GM12878 (cell line): ENCODE results near the gene C19orf12. TPM values are rescaled to one million over a fixed set of nuclear protein-coding genes. Genes with fewer than 3 reads are reported as not detected.

ENCODE experiments used
- ATAC-seq: fragments of 200-7000 bp; cut with Tn5 transposase; 3 replicates; pipeline ENCODE4 v1.9.1; 2020; ENCODE audit warnings: mild to moderate bottlenecking, moderate library complexity
- BruUV-seq: library from RNA; stranded (reverse); fragments of 400-500 nt; replicated peaks from 2 replicates; lab custom pipeline; 2021; lab: Mats Ljungman, UMichigan
- CTCF ChIA-PET: fragments of 300-600 bp; sonication (Branson Sonifier 250); formaldehyde crosslinking; extraction: SDS; loops from one replicate; lab custom pipeline; 2021; ENCODE audit warnings: inconsistent platforms; lab: Yijun Ruan, JAX
- POLR2A ChIA-PET: fragments of 350-600 bp; formaldehyde crosslinking; extraction: SDS; loops from one replicate; lab custom pipeline; 2021; ENCODE audit warnings: inconsistent platforms; lab: Charles Lee
- RAD21 ChIA-PET: fragments of 300-600 bp; sonication (Branson Sonifier 250); formaldehyde crosslinking; loops from one replicate; lab custom pipeline; 2023; ENCODE audit warnings: antibody characterized with exemption; ENCODE audit not compliant: unreplicated experiment; lab: Charles Lee
- SMC1A ChIA-PET: fragments of 300-600 bp; sonication (Branson Sonifier 250); formaldehyde crosslinking; loops from one replicate; lab custom pipeline; 2023; ENCODE audit not compliant: unreplicated experiment, uncharacterized antibody; lab: Charles Lee
- DNase-seq: peaks from one replicate; pipeline ENCODE4 v3.0.0-alpha.2; 2011; ENCODE audit warnings: low read depth, low spot score
- FAIRE-seq: peaks from 3 replicates; lab custom pipeline; 2011; peaks lifted over from hg19 to GRCh38; lab: Jason Lieb, UNC
- H2AFZ ChIP-seq: 2 replicates; pipeline ENCODE4 v1.6.0; 2011; ENCODE audit warnings: low read depth, low read length, control low read depth; ENCODE audit not compliant: control insufficient read depth
- H3K27ac ChIP-seq: 2 replicates; pipeline ENCODE4 v1.5.1; 2011; ENCODE audit warnings: control low read depth; ENCODE audit not compliant: control insufficient read depth, insufficient read depth
- H3K27me3 ChIP-seq, 2 experiments: replicated peaks in 1 of 2; 2 replicates each; pipeline versions ENCODE4 v1.6.0 to v1.6.1; 2011; ENCODE audit warnings: low read length in 1 of 2; ENCODE audit not compliant: control insufficient read depth in 2 of 2, insufficient read depth in 2 of 2
- H3K36me3 ChIP-seq, 2 experiments: 2 replicates each; pipeline ENCODE4 v1.5.1; 2011; ENCODE audit warnings: low read length in 1 of 2; ENCODE audit not compliant: control insufficient read depth in 2 of 2, insufficient read depth in 2 of 2
- H3K4me1 ChIP-seq: 2 replicates; pipeline ENCODE4 v1.6.1; 2011; ENCODE audit warnings: mild to moderate bottlenecking, low read length, moderate library complexity, mixed read lengths; ENCODE audit not compliant: control insufficient read depth, insufficient read depth
- H3K4me2 ChIP-seq: 2 replicates; pipeline ENCODE4 v1.6.0; 2011; ENCODE audit warnings: control low read depth; ENCODE audit not compliant: control insufficient read depth, insufficient read depth
- H3K4me3 ChIP-seq: fragments of 200-600 bp; sonication (generic); 2 replicates; pipeline ENCODE4 v1.5.1; 2016
- H3K79me2 ChIP-seq: 2 replicates; pipeline ENCODE4 v1.6.0; 2011; ENCODE audit warnings: low read length; ENCODE audit not compliant: control insufficient read depth, insufficient read depth
- H3K9ac ChIP-seq: 2 replicates; pipeline ENCODE4 v1.8.0; 2011; ENCODE audit warnings: low read length, control low read depth, mixed read lengths; ENCODE audit not compliant: control insufficient read depth, insufficient read depth
- H3K9me3 ChIP-seq: replicated peaks from 3 replicates; pipeline ENCODE4 v1.5.1; 2011; ENCODE audit warnings: mild to moderate bottlenecking, low read length; ENCODE audit not compliant: control insufficient read depth, insufficient read depth
- H4K20me1 ChIP-seq: 2 replicates; pipeline ENCODE4 v1.6.0; 2011; ENCODE audit not compliant: control insufficient read depth, insufficient read depth
- BACH1 ChIP-seq: fragments of 450-650 bp; IDR thresholded peaks from 2 replicates; pipeline ENCODE4 v1.6.1; 2017; ENCODE audit warnings: mild to moderate bottlenecking, borderline replicate concordance
- BCLAF1 ChIP-seq: fragments of 450-650 bp; IDR thresholded peaks from 2 replicates; pipeline ENCODE4 v1.6.1; 2017; ENCODE audit warnings: antibody characterized with exemption, mild to moderate bottlenecking, moderate library complexity
- IRF3 ChIP-seq: fragments of 450-650 bp; IDR thresholded peaks from 2 replicates; pipeline ENCODE4 v1.6.1; 2014; ENCODE audit warnings: mild to moderate bottlenecking
- WGBS: methylation state at CpG from one replicate; pipeline ENCODE4 v1.1.6; 2016; ENCODE audit warnings: low lambda C conversion rate; ENCODE audit not compliant: insufficient replicate concordance, insufficient coverage; ENCODE audit errors: missing lambda C conversion rate; 5-methylcytosine and 5-hydroxymethylcytosine counted together
- in situ Hi-C: fragments of 300-500 bp; cut with MboI; formaldehyde crosslinking; loops from 9 replicates; pipeline ENCODE4 v1.14.3; 2018; ENCODE audit warnings: mixed read lengths
- intact Hi-C: fragments of 100-400 bp; cut with micrococcal nuclease; formaldehyde crosslinking; loops from one replicate; pipeline ENCODE4 v1.14.2; 2022; ENCODE audit not compliant: unreplicated experiment
- polyA plus RNA-seq, 11 experiments: library from polyadenylated mRNA; depleted of rRNA in 4 of 11; unstranded in 6 of 11; stranded (reverse) in 5 of 11; fragments of >200 nt; fragmentation: Nextera tagmentation in 4 of 11; fragmentation: Illumina TruSeq in 1 of 11; extraction: Ambion mirVana in 4 of 11; extraction: Trizol in 1 of 11; gene quantifications; 1 replicate in 1 of 11; 2 replicates in 10 of 11; pipeline versions ENCODE4 v1.2.1 to v1.2.3, GENCODE V29; 2011 to 2016; ENCODE audit warnings: inconsistent platforms in 2 of 11, missing spikeins in 2 of 11, low read depth in 1 of 11
- total RNA-seq, 4 experiments: library from RNA; depleted of rRNA in 3 of 4; stranded (reverse); fragments of >200 nt in 3 of 4; fragmentation: Illumina TruSeq in 1 of 4; extraction: Trizol in 1 of 4; gene quantifications; 2 replicates each; pipeline versions ENCODE4 v1.2.1 to v1.2.3, GENCODE V29; 2013 to 2021

Gene C19orf12
- total and polyA plus RNA-seq, 10 of the 15 experiments (the other 5 are each of a cell fraction or from before 2014, with no cell fraction given) = 2.3 to 23.5 (median 20.3) TPM

- Histone ChIP-seq H3K4me3 (0 out of 2 replicates have a peak overlapping the region, but pooled peaks have one; percentile 92), H3K9ac (peak overlapping the region; percentile 75), H2AFZ (no peak overlapping the region; the same call in 1 of the 2 replicates), H3K9me3 (no peaks in the 10 kb centered on the region), H3K27me3 (no peaks in the 10 kb centered on the region), H3K36me3 (no peaks in the 10 kb centered on the region; a peak in 1 of 4 replicates), H4K20me1 (no peaks in the 10 kb centered on the region), H3K27ac (no peak overlapping the region), H3K4me1 (peaks cover 26% of the 10 kb centered on the region), H3K4me2 (peak overlapping the region; percentile 72)
- CTCF ChIA-PET = interaction anchor here (1.0 to 6.5 kb wide), 6 partner anchors 9 to 62 kb away, joined by 3 to 111 read pairs (median 18); partner anchors contain the start of gene C19orf12
- ATAC-seq (no peak), DNase-seq (no peak), FAIRE-seq (no peak)
- SMC1A ChIA-PET = interaction anchor here (1.9 kb wide), 2 partner anchors 51 to 58 kb away, joined by 8 to 20 read pairs; partner anchors contain the start of genes C19orf12 and POP4
- BruUV-seq = no TSS peak
- in situ Hi-C loops = loop anchor here (10.0 kb wide), 1 partner anchor 49 kb away; no protein-coding TSS in a partner anchor
- intact Hi-C loops = loop anchor here (2.0 kb wide), 1 partner anchor 53 kb away; no protein-coding TSS in a partner anchor
- 95% methylated on average over 16 of the region's 19 CpGs for WGBS
- RAD21 ChIA-PET = interaction anchor here (3.3 to 5.3 kb wide), 3 partner anchors 51 to 58 kb away, joined by 19 to 78 read pairs (median 37); partner anchors contain the start of genes C19orf12 and POP4
- POLR2A ChIA-PET = interaction anchor here (1.3 kb wide), 1 partner anchor 53 kb away, joined by 10 read pairs; no protein-coding TSS in a partner anchor
- TF ChIP-seq IRF3 = no peak
- no peak for TF ChIP-seq BCLAF1
- TF ChIP-seq BACH1 = no peak
- TF ChIP-seq, all 136 proteins: peak for 0
- peaks cover 39% of the 10 kb centered on the region for H3K79me2 ChIP-seq
Observed at GRCh38 chr19:29663861-29664752, 51.0 kb downstream of the C19orf12 start.
